GM12878 (cell line): Measurements from ENCODE around the gene GTF3C1. TPM values are rescaled to one million over a fixed set of nuclear protein-coding genes. Genes with fewer than 3 reads are reported as not detected.

Source experiments
- ATAC-seq: fragments of 200-7000 bp; cut with Tn5 transposase; 3 replicates; pipeline ENCODE4 v1.9.1; 2020; ENCODE audit warnings: mild to moderate bottlenecking, moderate library complexity
- BruUV-seq: library from RNA; stranded (reverse); fragments of 400-500 nt; replicated peaks from 2 replicates; lab custom pipeline; 2021; lab: Mats Ljungman, UMichigan
- CTCF ChIA-PET: fragments of 300-600 bp; sonication (Branson Sonifier 250); formaldehyde crosslinking; extraction: SDS; loops from one replicate; lab custom pipeline; 2021; ENCODE audit warnings: inconsistent platforms; lab: Yijun Ruan, JAX
- POLR2A ChIA-PET: fragments of 350-600 bp; formaldehyde crosslinking; extraction: SDS; loops from one replicate; lab custom pipeline; 2021; ENCODE audit warnings: inconsistent platforms; lab: Charles Lee
- RAD21 ChIA-PET: fragments of 300-600 bp; sonication (Branson Sonifier 250); formaldehyde crosslinking; loops from one replicate; lab custom pipeline; 2023; ENCODE audit warnings: antibody characterized with exemption; ENCODE audit not compliant: unreplicated experiment; lab: Charles Lee
- SMC1A ChIA-PET: fragments of 300-600 bp; sonication (Branson Sonifier 250); formaldehyde crosslinking; loops from one replicate; lab custom pipeline; 2023; ENCODE audit not compliant: unreplicated experiment, uncharacterized antibody; lab: Charles Lee
- DNase-seq: peaks from one replicate; pipeline ENCODE4 v3.0.0-alpha.2; 2011; ENCODE audit warnings: low read depth, low spot score
- FAIRE-seq: peaks from 3 replicates; lab custom pipeline; 2011; peaks lifted over from hg19 to GRCh38; lab: Jason Lieb, UNC
- H2AFZ ChIP-seq: 2 replicates; pipeline ENCODE4 v1.6.0; 2011; ENCODE audit warnings: low read depth, low read length, control low read depth; ENCODE audit not compliant: control insufficient read depth
- H3K27ac ChIP-seq: 2 replicates; pipeline ENCODE4 v1.5.1; 2011; ENCODE audit warnings: control low read depth; ENCODE audit not compliant: control insufficient read depth, insufficient read depth
- H3K27me3 ChIP-seq, 2 experiments: replicated peaks in 1 of 2; 2 replicates each; pipeline versions ENCODE4 v1.6.0 to v1.6.1; 2011; ENCODE audit warnings: low read length in 1 of 2; ENCODE audit not compliant: control insufficient read depth in 2 of 2, insufficient read depth in 2 of 2
- H3K36me3 ChIP-seq, 2 experiments: 2 replicates each; pipeline ENCODE4 v1.5.1; 2011; ENCODE audit warnings: low read length in 1 of 2; ENCODE audit not compliant: control insufficient read depth in 2 of 2, insufficient read depth in 2 of 2
- H3K4me1 ChIP-seq: 2 replicates; pipeline ENCODE4 v1.6.1; 2011; ENCODE audit warnings: mild to moderate bottlenecking, low read length, moderate library complexity, mixed read lengths; ENCODE audit not compliant: control insufficient read depth, insufficient read depth
- H3K4me2 ChIP-seq: 2 replicates; pipeline ENCODE4 v1.6.0; 2011; ENCODE audit warnings: control low read depth; ENCODE audit not compliant: control insufficient read depth, insufficient read depth
- H3K4me3 ChIP-seq: fragments of 200-600 bp; sonication (generic); 2 replicates; pipeline ENCODE4 v1.5.1; 2016
- H3K79me2 ChIP-seq: 2 replicates; pipeline ENCODE4 v1.6.0; 2011; ENCODE audit warnings: low read length; ENCODE audit not compliant: control insufficient read depth, insufficient read depth
- H3K9ac ChIP-seq: 2 replicates; pipeline ENCODE4 v1.8.0; 2011; ENCODE audit warnings: low read length, control low read depth, mixed read lengths; ENCODE audit not compliant: control insufficient read depth, insufficient read depth
- H3K9me3 ChIP-seq: replicated peaks from 3 replicates; pipeline ENCODE4 v1.5.1; 2011; ENCODE audit warnings: mild to moderate bottlenecking, low read length; ENCODE audit not compliant: control insufficient read depth, insufficient read depth
- H4K20me1 ChIP-seq: 2 replicates; pipeline ENCODE4 v1.6.0; 2011; ENCODE audit not compliant: control insufficient read depth, insufficient read depth
- ASH2L ChIP-seq: fragments of 300-600, 200-600 bp; sonication (generic); IDR thresholded peaks from 2 replicates; pipeline ENCODE4 v1.6.1; 2017; ENCODE audit warnings: low read depth, mild to moderate bottlenecking, borderline replicate concordance
- BCL11A ChIP-seq: IDR thresholded peaks from 2 replicates; pipeline ENCODE4 v1.6.1; 2011; ENCODE audit warnings: low read depth, low read length
- BCL3 ChIP-seq: IDR thresholded peaks from 2 replicates; pipeline ENCODE4 v1.6.1; 2011; ENCODE audit warnings: borderline replicate concordance, low read depth, mild to moderate bottlenecking, moderate library complexity, low read length; ENCODE audit not compliant: insufficient read depth, poor library complexity, severe bottlenecking
- CBFB ChIP-seq: IDR thresholded peaks from 2 replicates; pipeline ENCODE4 v1.6.1; 2016; ENCODE audit warnings: antibody characterized with exemption, low read depth
- CREB1 ChIP-seq: IDR thresholded peaks from 2 replicates; pipeline ENCODE4 v1.6.1; 2012; ENCODE audit warnings: low read depth, mild to moderate bottlenecking, inconsistent platforms
- EP300 ChIP-seq, 2 experiments: fragments of 150-350 bp in 1 of 2; IDR thresholded peaks; 2 replicates each; pipeline ENCODE4 v1.6.1; 2011 to 2012; ENCODE audit warnings: low read depth in 2 of 2, low read length in 2 of 2, borderline replicate concordance in 1 of 2, improper control_type of control experiment in 1 of 2, inconsistent platforms in 1 of 2; ENCODE audit not compliant: control insufficient read depth in 1 of 2
- ETV6 ChIP-seq, 2 experiments: fragments of 450-650 bp in 1 of 2; IDR thresholded peaks in 1 of 2; conservative IDR thresholded peaks in 1 of 2; 2 replicates each; pipeline ENCODE4 v1.6.1; 2014; ENCODE audit warnings: antibody characterized with exemption in 1 of 2, borderline replicate concordance in 1 of 2, low read depth in 1 of 2, mild to moderate bottlenecking in 1 of 2, moderate library complexity in 1 of 2
- FOXK2 ChIP-seq: fragments of 450-650 bp; IDR thresholded peaks from 2 replicates; pipeline ENCODE4 v1.6.1; 2017; ENCODE audit warnings: mild to moderate bottlenecking, moderate library complexity
- FOXM1 ChIP-seq: IDR thresholded peaks from 2 replicates; pipeline ENCODE4 v1.6.1; 2012; ENCODE audit warnings: low read depth, mild to moderate bottlenecking, inconsistent platforms, low read length, moderate library complexity
- HDAC2 ChIP-seq: fragments of 200-600 bp; sonication (generic); IDR thresholded peaks from 2 replicates; pipeline ENCODE4 v1.6.1; 2017
- IKZF1 ChIP-seq: fragments of 450-650 bp; conservative IDR thresholded peaks from 2 replicates; pipeline ENCODE4 v1.6.1; 2017; ENCODE audit warnings: antibody characterized with exemption, mild to moderate bottlenecking
- JUNB ChIP-seq: IDR thresholded peaks from 2 replicates; pipeline ENCODE4 v1.6.1; 2016; ENCODE audit warnings: antibody characterized with exemption, mild to moderate bottlenecking
- MEF2A ChIP-seq: IDR thresholded peaks from 2 replicates; pipeline ENCODE4 v1.6.1; 2011; ENCODE audit warnings: low read depth, mild to moderate bottlenecking, low read length, moderate library complexity; ENCODE audit not compliant: insufficient read depth
- MEF2B ChIP-seq: fragments of 450-650 bp; IDR thresholded peaks from 2 replicates; pipeline ENCODE4 v1.6.1; 2018; ENCODE audit warnings: mild to moderate bottlenecking, moderate library complexity; ENCODE audit not compliant: partially characterized antibody, poor library complexity, severe bottlenecking
- MTA3 ChIP-seq: IDR thresholded peaks from 2 replicates; pipeline ENCODE4 v1.6.1; 2012; ENCODE audit warnings: low read length, inconsistent platforms, borderline replicate concordance
- NFIC ChIP-seq: IDR thresholded peaks from 2 replicates; pipeline ENCODE4 v1.6.1; 2012; ENCODE audit warnings: low read depth, mild to moderate bottlenecking, inconsistent platforms, low read length, moderate library complexity
- RELA ChIP-seq: fragments of 450-650 bp; IDR thresholded peaks from 2 replicates; pipeline ENCODE4 v1.8.0; 2014; ENCODE audit warnings: borderline replicate concordance; ENCODE audit not compliant: partially characterized antibody
- RFX5 ChIP-seq: IDR thresholded peaks from 2 replicates; pipeline ENCODE4 v1.6.1; 2011; ENCODE audit warnings: low read depth, low read length, improper control_type of control experiment
- RUNX3 ChIP-seq: IDR thresholded peaks from 2 replicates; pipeline ENCODE4 v1.6.1; 2012; ENCODE audit warnings: low read length, inconsistent platforms
- SMARCA5 ChIP-seq: fragments of 450-650 bp; IDR thresholded peaks from 2 replicates; pipeline ENCODE4 v1.6.1; 2017; ENCODE audit warnings: mild to moderate bottlenecking
- STAT3 ChIP-seq: IDR thresholded peaks from 2 replicates; pipeline ENCODE4 v1.6.1; 2011; ENCODE audit warnings: low read depth, low read length, improper control_type of control experiment
- TARDBP ChIP-seq: IDR thresholded peaks from 2 replicates; pipeline ENCODE4 v1.6.1; 2016; ENCODE audit warnings: borderline replicate concordance
- TCF12 ChIP-seq: IDR thresholded peaks from 2 replicates; pipeline ENCODE4 v1.6.1; 2011; ENCODE audit warnings: low read depth, mild to moderate bottlenecking, low read length
- TCF3 ChIP-seq: IDR thresholded peaks from 2 replicates; pipeline ENCODE4 v1.6.1; 2012; ENCODE audit warnings: low read depth, mild to moderate bottlenecking, low read length, borderline replicate concordance; ENCODE audit not compliant: insufficient read depth
- WGBS: methylation state at CpG from one replicate; pipeline ENCODE4 v1.1.6; 2016; ENCODE audit warnings: low lambda C conversion rate; ENCODE audit not compliant: insufficient replicate concordance, insufficient coverage; ENCODE audit errors: missing lambda C conversion rate; 5-methylcytosine and 5-hydroxymethylcytosine counted together
- in situ Hi-C: fragments of 300-500 bp; cut with MboI; formaldehyde crosslinking; loops from 9 replicates; pipeline ENCODE4 v1.14.3; 2018; ENCODE audit warnings: mixed read lengths
- intact Hi-C: fragments of 100-400 bp; cut with micrococcal nuclease; formaldehyde crosslinking; loops from one replicate; pipeline ENCODE4 v1.14.2; 2022; ENCODE audit not compliant: unreplicated experiment
- polyA plus RNA-seq, 11 experiments: library from polyadenylated mRNA; depleted of rRNA in 4 of 11; unstranded in 6 of 11; stranded (reverse) in 5 of 11; fragments of >200 nt; fragmentation: Nextera tagmentation in 4 of 11; fragmentation: Illumina TruSeq in 1 of 11; extraction: Ambion mirVana in 4 of 11; extraction: Trizol in 1 of 11; gene quantifications; 1 replicate in 1 of 11; 2 replicates in 10 of 11; pipeline versions ENCODE4 v1.2.1 to v1.2.3, GENCODE V29; 2011 to 2016; ENCODE audit warnings: inconsistent platforms in 2 of 11, missing spikeins in 2 of 11, low read depth in 1 of 11
- total RNA-seq, 4 experiments: library from RNA; depleted of rRNA in 3 of 4; stranded (reverse); fragments of >200 nt in 3 of 4; fragmentation: Illumina TruSeq in 1 of 4; extraction: Trizol in 1 of 4; gene quantifications; 2 replicates each; pipeline versions ENCODE4 v1.2.1 to v1.2.3, GENCODE V29; 2013 to 2021

The GTF3C1 gene
- total and polyA plus RNA-seq, 10 of the 15 experiments (the other 5 are each of a cell fraction or from before 2014, with no cell fraction given): 0.98 to 60.9 (median 34.3) TPM

GRCh38 chr16:27430923-27431484 is 118.7 kb downstream of the GTF3C1 start:
- H3K9ac ChIP-seq: peak overlapping the region; percentile 63; the same call in 1 of the 2 replicates
- no peaks in the 10 kb centered on the region for H4K20me1 ChIP-seq
- peaks cover 33 to 53% of the 10 kb centered on the region in 2 experiments for H3K36me3 ChIP-seq
- H3K79me2 ChIP-seq: peaks cover 77% of the 10 kb centered on the region
- no TSS peak for BruUV-seq
- H3K4me2 ChIP-seq: peak overlapping the region; percentile 71
- in situ Hi-C loops (no loop called here), intact Hi-C loops (no loop called here)
- ChIA-PET SMC1A (interaction anchor here (0.8 to 11.7 kb wide), 4 partner anchors 9 to 43 kb away, joined by 3 to 161 read pairs (median 3); partner anchors contain the start of gene IL21R), POLR2A (interaction anchor here (0.9 to 1.9 kb wide), 5 partner anchors 10 to 39 kb away, joined by 3 to 10 read pairs (median 4); no protein-coding TSS in a partner anchor), RAD21 (interaction anchor here (1.0 to 2.3 kb wide), 5 partner anchors 20 to 32 kb away, joined by 3 to 10 read pairs (median 5); no protein-coding TSS in a partner anchor), CTCF (interaction anchor here (1.0 to 6.7 kb wide), 4 partner anchors 19 to 437 kb away, joined by 3 to 113 read pairs (median 4); partner anchors contain the start of gene IL21R)
- no peaks in the 10 kb centered on the region for H3K9me3 ChIP-seq
- H3K4me1 ChIP-seq: peaks cover 67% of the 10 kb centered on the region
- peak; percentile 12 for ATAC-seq
- peak overlapping the region; percentile 88 for H3K27ac ChIP-seq
- no peaks in the 10 kb centered on the region for H3K27me3 ChIP-seq
- 2% methylated on average over 10 of the region's 10 CpGs for WGBS
- DNase-seq: no peak
- no peak overlapping the region for H2AFZ ChIP-seq
- H3K4me3 ChIP-seq: no peak overlapping the region; the same call in 1 of the 2 replicates
- FAIRE-seq: no peak
- no peak for TF ChIP-seq MEF2B
- no peak for TF ChIP-seq ASH2L
- TF ChIP-seq CBFB: peak; percentile 70; the same call in 1 of the 2 replicates
- peak; percentile 21 for TF ChIP-seq RELA
- no peak for TF ChIP-seq RFX5
- peak; percentile 81; the same call in 1 of the 2 replicates for TF ChIP-seq MTA3
- no peak for TF ChIP-seq FOXK2
- peak; percentile 92 for TF ChIP-seq TCF12
- peak; percentile 68; the same call in 1 of the 2 replicates for TF ChIP-seq BCL11A
- TF ChIP-seq HDAC2: no peak
- TF ChIP-seq TARDBP: peak; percentile 27; the same call in 1 of the 2 replicates
- TF ChIP-seq FOXM1: peak; percentile 97
- peak; percentile 88 for TF ChIP-seq SMARCA5
- peak; percentile 40 for TF ChIP-seq CREB1
- TF ChIP-seq STAT3: no peak
- peak; percentile 52 for TF ChIP-seq BCL3
- TF ChIP-seq NFIC: peak; percentile 76; the same call in 1 of the 2 replicates
- TF ChIP-seq RUNX3: peak; percentile 87
- TF ChIP-seq EP300 (IDR thresholded peaks at IDR 0.05; ENCODE audit: borderline replicate concordance in 1 of 2, control insufficient read depth in 1 of 2, low read depth in 2 of 2, low read length in 2 of 2): no peak
- peak; percentile 55 for TF ChIP-seq IKZF1
- peak; percentile 84 for TF ChIP-seq MEF2A
- TF ChIP-seq ETV6 (conservative IDR thresholded peaks at IDR 0.05 in 1 of 2, IDR thresholded peaks at IDR 0.05 in 1 of 2; ENCODE audit: borderline replicate concordance in 1 of 2, low read depth in 1 of 2): peak in 1 of 2 experiments; percentile 44; a peak in 1 of 4 replicates
- TF ChIP-seq JUNB: peak; percentile 77
- peak; percentile 87; the same call in 1 of the 2 replicates for TF ChIP-seq TCF3
